Erythroblast (primary cell): ENCODE results near the gene SI.

ENCODE experiments used
- GATA1 ChIP-seq: IDR thresholded peaks from 2 replicates; pipeline ENCODE4 v1.6.1; 2011; ENCODE audit warnings: low read depth, mild to moderate bottlenecking, control low read depth, low read length, moderate library complexity
- POLR2A ChIP-seq: IDR thresholded peaks from 2 replicates; pipeline ENCODE4 v1.6.1; 2011; ENCODE audit warnings: mild to moderate bottlenecking, low read length

GRCh38 chr3:164962610-164963009 is 115.7 kb downstream of the SI start:
- no peak for TF ChIP-seq POLR2A
- no peak for TF ChIP-seq GATA1
